HCT116 (cell line): Measurements from ENCODE around the gene FERD3L. TPM values are rescaled to one million over a fixed set of nuclear protein-coding genes. Genes with fewer than 3 reads are reported as not detected.

Experiments used
- ATAC-seq: fragments of 200-7000 bp; cut with Tn5 transposase; 2 replicates; pipeline ENCODE4 v1.9.1; 2020; ENCODE audit warnings: mild to moderate bottlenecking, moderate library complexity
- BruUV-seq: library from RNA; stranded (reverse); fragments of 400-500 nt; replicated peaks from 2 replicates; lab custom pipeline; 2021; lab: Mats Ljungman, UMichigan
- CTCF ChIA-PET: fragments of 300-600 bp; sonication (Branson Sonifier 250); formaldehyde crosslinking; loops from one replicate; lab custom pipeline; 2021; ENCODE audit warnings: antibody characterized with exemption; lab: Charles Lee
- POLR2A ChIA-PET: fragments of 300-600, 350-600 bp; sonication (Branson Sonifier 250); formaldehyde crosslinking; loops from one replicate; lab custom pipeline; 2021; ENCODE audit warnings: antibody characterized with exemption; lab: Charles Lee
- RAD21 ChIA-PET, 2 experiments: fragments of 300-600 bp; sonication (Branson Sonifier 250); formaldehyde crosslinking; loops; one replicate each; lab custom pipeline; 2023; ENCODE audit warnings: low total read pairs in 2 of 2; ENCODE audit not compliant: uncharacterized antibody in 2 of 2, unreplicated experiment in 2 of 2, low non-redundant PET in 1 of 2; lab: Charles Lee
- DNase-seq: peaks from one replicate; pipeline ENCODE4 v3.0.0-alpha.2; 2010; ENCODE audit warnings: low read depth, low spot score
- H2AFZ ChIP-seq: fragments of 200-600 bp; shearing (Covaris generic), sonication (generic); 2 replicates; pipeline ENCODE4 v1.6.1; 2017; ENCODE audit warnings: low read depth, mixed run types, mixed read lengths, antibody characterized with exemption, low read length; ENCODE audit not compliant: poor library complexity, severe bottlenecking
- H3K27ac ChIP-seq: 2 replicates; pipeline ENCODE4 v1.5.1; 2012; ENCODE audit warnings: low read depth, low read length
- H3K27me3 ChIP-seq: fragments of 200-600 bp; sonication (generic); 2 replicates; pipeline ENCODE4 v1.6.1; 2016; ENCODE audit warnings: mixed run types, low read length, mixed read lengths; ENCODE audit not compliant: insufficient read depth
- H3K36me3 ChIP-seq, 2 experiments: fragments of 200-500 bp in 1 of 2; fragments of 200-600 bp in 1 of 2; sonication (Bioruptor generic) in 1 of 2; sonication (generic) in 1 of 2; 2 replicates each; pipeline versions ENCODE4 v1.5.1 to v1.6.1; 2014 to 2016; ENCODE audit warnings: low read length in 2 of 2, inconsistent platforms in 1 of 2, mixed read lengths in 1 of 2, mixed run types in 1 of 2; ENCODE audit not compliant: insufficient read depth in 2 of 2, control insufficient read depth in 1 of 2
- H3K4me1 ChIP-seq, 2 experiments: fragments of 200-600 bp in 1 of 2; sonication (generic) in 1 of 2; 2 replicates each; pipeline versions ENCODE4 v1.5.1 to v1.6.1; 2012 to 2017; ENCODE audit warnings: low read length in 2 of 2, inconsistent platforms in 1 of 2, mild to moderate bottlenecking in 1 of 2, mixed read lengths in 1 of 2, mixed run types in 1 of 2, moderate library complexity in 1 of 2; ENCODE audit not compliant: insufficient read depth in 2 of 2, control insufficient read depth in 1 of 2
- H3K4me2 ChIP-seq: fragments of 200-600 bp; sonication (generic); 2 replicates; pipeline ENCODE4 v1.6.1; 2017; ENCODE audit warnings: mixed run types, low read length, mixed read lengths
- H3K4me3 ChIP-seq, 2 experiments: fragments of 200-600 bp in 1 of 2; sonication (generic) in 1 of 2; replicated peaks in 1 of 2; 2 replicates each; pipeline ENCODE4 v1.5.1; 2011 to 2016; ENCODE audit warnings: low read length in 2 of 2, control low read depth in 1 of 2, low read depth in 1 of 2, mild to moderate bottlenecking in 1 of 2, mixed read lengths in 1 of 2, mixed run types in 1 of 2
- H3K79me2 ChIP-seq: fragments of 200-600 bp; sonication (generic); 2 replicates; pipeline ENCODE4 v1.6.1; 2017; ENCODE audit warnings: mild to moderate bottlenecking, mixed run types, low read length, moderate library complexity, mixed read lengths; ENCODE audit not compliant: insufficient read depth
- H3K9ac ChIP-seq: fragments of 200-600 bp; sonication (generic); 2 replicates; pipeline ENCODE4 v1.6.1; 2016; ENCODE audit warnings: low read length, mixed read lengths
- H3K9me2 ChIP-seq: fragments of 200-600 bp; sonication (generic), shearing (Covaris generic); 2 replicates; pipeline ENCODE4 v1.6.1; 2017; ENCODE audit warnings: mixed run types, mild to moderate bottlenecking, moderate library complexity; ENCODE audit not compliant: insufficient read depth
- H3K9me3 ChIP-seq, 2 experiments: fragments of 200-500 bp in 1 of 2; fragments of 200-600 bp in 1 of 2; sonication (Bioruptor generic) in 1 of 2; sonication (generic) in 1 of 2; 2 replicates each; pipeline ENCODE4 v1.6.1; 2014 to 2017; ENCODE audit warnings: low read length in 2 of 2, mixed read lengths in 2 of 2, inconsistent platforms in 1 of 2, low read depth in 1 of 2, mild to moderate bottlenecking in 1 of 2, mixed run types in 1 of 2, moderate library complexity in 1 of 2; ENCODE audit not compliant: control insufficient read depth in 1 of 2, insufficient read depth in 1 of 2
- H4K20me1 ChIP-seq: fragments of 200-600 bp; sonication (generic), shearing (Covaris generic); 2 replicates; pipeline ENCODE4 v1.6.1; 2017; ENCODE audit warnings: mixed run types, mild to moderate bottlenecking, moderate library complexity; ENCODE audit not compliant: insufficient read depth
- ELF1 ChIP-seq: IDR thresholded peaks from 2 replicates; pipeline ENCODE4 v1.6.1; 2012; ENCODE audit warnings: low read depth, borderline replicate concordance
- ZNF274 ChIP-seq: fragments of 200-500 bp; sonication (Bioruptor generic); IDR thresholded peaks from 2 replicates; pipeline ENCODE4 v1.6.1; 2014; ENCODE audit warnings: mild to moderate bottlenecking, low read depth, low read length, inconsistent platforms
- intact Hi-C: fragments of 100-400 bp; cut with micrococcal nuclease; formaldehyde crosslinking; loops from 2 replicates; pipeline ENCODE4 v1.10.0; 2022
- total RNA-seq: library from RNA; stranded (reverse); gene quantifications from one replicate; pipeline ENCODE4 v1.2.1, GENCODE V29; 2021; ENCODE audit not compliant: unreplicated experiment

FERD3L gene
- total RNA-seq, 1 experiment from 2014 or later: not detected

GRCh38 chr7:19095353-19095860 lies 49.8 kb downstream of the FERD3L start:
- BruUV-seq: no TSS peak
- Histone ChIP-seq H3K27me3 (no peaks in the 10 kb centered on the region), H3K4me2 (no peak overlapping the region), H3K79me2 (no peaks in the 10 kb centered on the region), H3K4me1 (peaks cover 0 to 7% of the 10 kb centered on the region in 2 experiments; a peak in 2 of 4 replicates), H3K9me2 (no peaks in the 10 kb centered on the region), H3K36me3 (no peaks in the 10 kb centered on the region), H3K4me3 (no peak overlapping the region), H3K9me3 (no peaks in the 10 kb centered on the region), H2AFZ (no peak overlapping the region), H4K20me1 (no peaks in the 10 kb centered on the region), H3K9ac (no peak overlapping the region), H3K27ac (no peak overlapping the region)
- no peak for TF ChIP-seq ZNF274
- no peak for TF ChIP-seq ELF1
- intact Hi-C loops: no loop called here
- RAD21 ChIA-PET: interaction anchor here in 1 of 2 experiments (0.6 kb wide), 1 partner anchor 96 kb away, joined by 3 read pairs; no protein-coding TSS in a partner anchor
- ATAC-seq (no peak), DNase-seq (no peak)
- POLR2A ChIA-PET: no interaction called here
- CTCF ChIA-PET: no interaction called here

Other genes starting within 250 kb of the FERD3L start
- 0.86 TPM for gene TWIST1, start 27.8 kb downstream of the FERD3L start, total RNA-seq